Activated CD4-positive, alpha-beta T cell treated with anti-CD3 and anti-CD28 coated beads, Interleukin-2, Interleukin-6, amounts not matched to agents 100 ng/mL and 50 ng/mL, durations not matched to agents 16 hours and 8 hours (primary cell): ENCODE results near the gene MEF2A.
A peak's percentile ranks its signal among the peaks of the same experiment; 100 is the strongest.
"Not testable (repeated sequence)": the region's sequence is repeated elsewhere in the genome, so short reads cannot be mapped to it uniquely, and the experiment has no call there.

Source experiments
- DNase-seq: peaks from one replicate; pipeline ENCODE4 v3.0.0-alpha.2; 2020

The MEF2A gene

GRCh38 chr15:99732751-99733267 lies 167.0 kb downstream of the MEF2A start:
- DNase-seq, result no peak

DNA sequence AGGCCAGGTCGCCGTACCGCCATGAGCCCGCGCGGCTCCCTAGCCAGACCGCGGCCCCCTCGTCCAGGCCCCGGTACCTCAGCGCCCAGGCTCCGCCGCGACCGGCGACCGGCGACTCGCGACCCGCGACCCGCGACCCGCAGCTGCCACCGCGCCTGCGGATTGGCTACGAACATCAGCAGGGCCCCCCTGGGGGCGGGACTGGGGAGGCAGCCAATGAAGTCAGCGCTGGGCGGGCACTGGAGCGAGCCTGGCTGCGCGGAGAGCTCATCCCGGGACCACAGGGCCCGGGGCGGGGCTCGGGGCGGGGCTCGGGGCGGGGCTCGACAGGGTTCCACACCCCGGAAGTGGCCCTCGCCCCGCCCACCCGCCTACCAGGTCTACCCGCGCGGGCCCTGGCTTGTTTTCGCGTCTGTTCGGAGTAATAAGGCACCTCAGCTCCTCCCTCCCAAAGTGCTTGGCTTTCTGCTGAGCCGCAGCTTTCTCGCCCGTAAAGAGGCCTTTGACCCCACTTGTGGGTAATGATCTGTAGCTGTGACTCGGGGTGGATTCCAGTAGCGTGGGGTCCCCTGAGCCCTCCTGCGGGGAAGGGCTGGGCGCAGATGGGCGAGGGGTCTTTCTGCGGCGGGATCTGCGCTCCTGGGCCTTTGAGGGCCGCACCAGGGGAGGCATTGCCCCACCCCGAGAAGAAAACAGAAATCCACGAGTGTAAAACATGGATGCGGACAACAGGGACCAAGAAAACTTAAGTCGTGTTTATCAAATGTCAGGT lies 167.7 kb downstream of the MEF2A start, which contains the start of gene LYSMD4:
Gene LYSMD4, minus strand, starts transcription at position 170 of the 772 bp plus-strand sequence. CDS start 1,438 bp downstream, outside the sequence.
- peak; percentile 99 for DNase-seq

- DNase-seq, result not testable (repeated sequence)
Measured at GRCh38 chr15:99734040-99734291, 168.2 kb downstream of the MEF2A start.

GRCh38 chr15:99734575-99734974 lies 168.8 kb downstream of the MEF2A start:
- DNase-seq, result no peak

- no peak for DNase-seq
Measured at GRCh38 chr15:99735868-99736267, 170.1 kb downstream of the MEF2A start.

GRCh38 chr15:99736702-99737101 lies 170.9 kb downstream of the MEF2A start:
- no peak for DNase-seq

DNA sequence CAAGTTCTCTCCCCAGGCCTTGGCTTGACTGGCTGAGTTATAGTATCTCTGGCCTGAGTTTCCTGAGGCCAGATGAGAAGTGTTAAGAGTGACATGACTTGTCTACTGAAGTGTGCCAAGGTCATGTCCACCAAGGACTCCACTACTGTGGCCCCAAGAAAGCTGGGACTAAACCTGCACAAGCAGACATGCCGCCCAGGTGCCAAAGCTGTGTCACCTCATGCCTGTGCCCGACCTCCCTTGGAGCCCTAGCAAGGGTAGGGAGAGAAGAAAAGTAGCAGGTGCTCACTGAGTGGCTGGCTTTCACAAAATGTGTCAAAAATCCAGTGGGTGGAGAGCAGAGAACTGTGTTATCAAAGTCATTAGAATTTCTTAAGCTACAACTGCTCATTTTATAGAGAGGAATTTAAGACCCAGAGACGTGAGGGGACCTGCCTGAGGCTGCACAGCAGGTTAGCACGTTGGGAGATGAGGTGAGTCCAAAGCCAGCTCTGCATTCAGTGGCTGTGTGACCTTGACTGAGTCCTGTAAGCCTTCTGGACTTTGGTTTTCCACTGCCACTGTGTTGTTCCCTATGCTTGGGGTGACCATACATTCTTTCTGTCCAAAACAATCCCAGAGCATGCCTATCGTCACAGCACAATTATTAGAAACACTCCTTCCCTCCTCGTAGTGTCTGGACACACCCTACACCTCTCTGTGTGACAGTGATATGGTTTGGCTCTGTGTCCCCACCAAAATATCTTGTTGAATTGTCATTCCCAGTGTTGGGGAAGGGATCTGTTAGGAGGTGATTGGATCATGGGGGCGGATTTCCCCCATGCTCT lies 172.4 kb downstream of the MEF2A start:
- DNase-seq, result no peak

DNA sequence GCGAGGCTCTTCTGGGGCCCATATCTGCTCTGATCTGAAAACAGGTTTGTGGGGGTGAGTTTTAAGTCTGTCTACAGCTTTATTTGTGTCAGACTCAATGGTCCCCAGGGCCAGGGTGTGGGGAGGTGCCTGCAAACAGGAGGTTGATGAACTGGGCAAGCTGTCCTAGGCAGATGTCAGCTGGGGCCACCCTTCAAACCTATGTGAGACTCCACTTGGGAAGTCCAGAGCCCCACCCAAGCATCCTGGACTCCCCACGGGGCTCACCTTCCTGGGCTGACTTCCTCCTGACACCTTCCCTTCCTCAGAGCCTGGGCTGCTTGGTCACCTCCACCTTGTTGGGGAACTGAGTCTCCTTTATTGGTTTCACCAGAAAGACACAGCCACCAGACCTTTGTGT lies 176.1 kb downstream of the MEF2A start:
- DNase-seq, result no peak

DNA sequence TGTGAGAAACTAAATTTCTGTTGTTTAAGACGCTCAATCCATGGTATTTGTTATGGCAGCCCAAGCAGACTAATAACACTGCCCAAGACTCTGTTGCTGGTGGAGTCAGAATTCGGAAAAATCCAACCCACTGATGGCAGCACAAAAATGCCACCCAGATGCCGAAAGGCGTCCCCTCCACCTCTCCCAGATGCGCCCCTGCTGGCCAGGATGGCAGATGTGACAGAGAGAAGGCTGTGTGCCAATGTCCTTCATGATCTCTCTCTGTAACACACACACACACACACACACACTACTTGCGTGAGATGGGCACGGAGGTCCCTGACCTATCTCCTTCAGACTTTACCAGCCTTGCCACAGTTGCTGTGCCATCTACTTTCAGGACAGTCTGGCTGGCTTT lies 178.4 kb downstream of the MEF2A start:
- DNase-seq, result no peak

- no peak for DNase-seq
Measured at GRCh38 chr15:99745370-99746086, 179.7 kb downstream of the MEF2A start.

DNA sequence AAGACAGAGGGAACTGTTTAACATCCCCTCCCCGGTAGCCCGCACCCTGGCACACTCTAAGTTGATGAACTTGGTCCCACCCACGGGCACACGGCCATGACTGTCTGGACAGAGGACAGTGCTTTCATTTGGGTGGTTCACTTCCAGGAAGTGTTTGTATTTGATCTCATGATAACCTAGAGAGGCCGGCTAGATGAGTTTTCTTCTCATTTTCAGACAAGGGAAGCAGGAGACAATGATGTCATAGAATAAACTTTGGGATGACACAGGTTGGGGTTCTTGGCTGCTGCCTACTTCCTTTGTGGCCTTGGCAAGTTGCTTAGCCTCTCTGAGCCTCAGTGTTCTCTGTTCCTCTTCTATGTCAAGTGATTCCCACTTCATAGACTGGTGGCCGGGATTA lies 183.6 kb downstream of the MEF2A start:
- no peak for DNase-seq

- not testable (repeated sequence) for DNase-seq
Measured at GRCh38 chr15:99750326-99750725, 184.5 kb downstream of the MEF2A start.

GRCh38 chr15:99752556-99752955 lies 186.8 kb downstream of the MEF2A start:
- DNase-seq, result no peak

GRCh38 chr15:99753066-99753465 lies 187.3 kb downstream of the MEF2A start:
- no peak for DNase-seq

DNA sequence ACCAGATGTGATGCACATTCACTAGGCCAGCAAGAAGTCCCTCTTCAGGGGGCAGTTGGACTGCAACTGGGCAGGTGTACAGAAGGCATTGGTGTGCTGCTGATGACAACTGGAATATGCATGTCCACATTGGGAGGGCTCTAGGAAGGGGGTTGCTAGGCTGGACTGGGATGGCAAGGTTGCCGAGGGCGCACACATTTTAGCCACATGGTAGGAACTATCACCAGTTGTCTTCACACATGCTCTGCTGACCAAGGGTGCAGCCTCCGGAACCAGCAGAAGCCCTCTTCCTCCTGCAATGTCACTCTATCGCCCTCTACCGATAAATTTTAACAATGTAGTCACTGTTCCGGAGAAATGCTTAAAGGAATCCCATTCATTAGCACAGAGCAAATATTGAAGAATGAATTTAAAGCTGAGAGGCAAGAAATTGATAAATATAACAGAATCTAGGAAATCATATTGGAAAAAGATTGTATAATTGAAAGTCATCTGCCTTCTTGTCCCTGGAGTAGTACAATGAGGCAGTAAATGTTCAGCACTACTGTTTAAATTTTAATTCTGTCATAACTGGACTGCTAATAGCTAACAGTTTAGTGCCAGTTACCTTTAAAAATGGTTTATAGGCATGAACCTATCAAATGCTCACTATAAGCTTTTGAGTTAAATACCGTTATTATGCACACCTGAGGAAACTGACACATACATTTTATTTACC lies 190.1 kb downstream of the MEF2A start:
- DNase-seq, result peak; percentile 80

- no peak for DNase-seq
Measured at GRCh38 chr15:99762288-99762687, 196.5 kb downstream of the MEF2A start.

DNA sequence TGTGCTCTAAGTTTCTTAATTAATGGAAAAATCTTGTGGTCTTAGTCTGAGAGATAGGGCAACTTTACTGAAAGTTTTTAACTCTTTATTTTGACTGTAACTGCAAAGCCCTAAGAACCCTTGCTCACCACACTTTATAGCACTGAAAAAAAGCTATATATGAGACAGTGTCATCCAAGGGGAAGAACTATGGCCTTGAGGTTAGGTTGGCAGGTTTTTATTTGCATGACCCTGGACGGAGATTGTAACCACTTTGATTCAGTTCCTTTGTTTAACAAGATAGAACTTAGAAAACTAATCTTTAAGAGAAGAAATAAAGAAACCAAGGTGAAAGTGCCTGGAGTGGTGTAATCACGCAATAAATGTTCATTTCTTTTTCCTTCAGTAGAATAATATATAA lies 198.0 kb downstream of the MEF2A start:
- DNase-seq, result no peak

DNA sequence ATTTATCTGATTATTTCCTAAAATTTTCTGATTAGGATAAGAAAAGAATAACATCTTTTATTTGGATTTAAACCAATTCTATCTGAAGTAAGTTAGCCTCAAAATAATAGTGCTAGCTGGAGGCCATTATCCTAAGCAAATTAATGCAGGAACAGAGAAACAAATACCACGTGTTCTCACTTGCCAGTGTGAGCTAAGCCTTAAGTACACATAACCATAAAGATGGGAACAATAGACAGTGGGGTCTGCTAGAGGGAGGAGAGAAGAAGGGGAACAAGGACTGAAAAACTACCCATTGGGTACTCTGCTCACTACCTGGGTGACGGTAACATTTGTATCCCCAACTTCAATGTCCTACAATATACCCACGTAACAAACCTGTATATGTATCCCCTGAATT lies 198.7 kb downstream of the MEF2A start:
- no peak for DNase-seq
